Raji (cell line): ENCODE measurements around the gene SELENOK.

Experiments used
- POLR2A ChIP-seq: IDR thresholded peaks from 2 replicates; pipeline ENCODE4 v1.6.1; 2011; ENCODE audit warnings: low read depth, low read length, control low read depth; ENCODE audit not compliant: insufficient read depth

The SELENOK gene

DNA sequence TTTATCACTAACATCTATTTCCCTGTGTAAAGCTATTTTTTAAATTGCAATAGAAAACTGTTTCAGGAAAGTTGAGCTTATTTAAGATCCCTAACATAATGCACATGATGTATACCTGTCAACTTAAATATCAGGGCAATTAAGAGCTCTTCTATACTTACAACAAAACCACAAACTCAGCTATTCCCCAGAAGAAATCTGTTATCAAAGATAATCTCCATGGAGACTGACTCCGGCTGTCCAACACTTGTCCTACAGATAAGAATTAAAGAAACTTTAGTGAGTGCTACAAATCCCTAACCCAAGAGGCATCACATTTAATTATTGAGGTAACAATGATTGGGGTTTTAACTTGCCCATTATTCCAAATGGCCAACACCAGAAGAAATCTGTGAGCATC, 3.4 kb downstream of the SELENOK start:
- TF ChIP-seq POLR2A = no peak

DNA sequence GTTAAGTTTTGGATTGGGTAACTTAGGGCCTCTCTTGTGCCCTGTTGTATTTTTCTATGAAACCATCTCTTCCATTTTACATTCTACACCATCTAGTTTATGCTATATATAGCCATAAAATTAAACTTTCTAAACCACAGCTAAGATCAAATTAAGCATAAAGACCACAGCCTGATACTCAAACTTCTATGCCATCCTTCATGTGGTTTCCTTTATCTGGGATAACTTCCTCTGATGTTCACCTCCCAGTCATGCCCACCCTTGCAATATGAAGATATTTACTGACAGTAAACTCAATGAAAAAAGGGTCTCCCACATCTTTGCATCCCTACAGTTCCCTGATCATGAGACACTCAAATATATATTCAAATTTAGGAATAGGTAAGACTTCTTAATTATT, 4.2 kb downstream of the SELENOK start:
- no peak for TF ChIP-seq POLR2A

DNA sequence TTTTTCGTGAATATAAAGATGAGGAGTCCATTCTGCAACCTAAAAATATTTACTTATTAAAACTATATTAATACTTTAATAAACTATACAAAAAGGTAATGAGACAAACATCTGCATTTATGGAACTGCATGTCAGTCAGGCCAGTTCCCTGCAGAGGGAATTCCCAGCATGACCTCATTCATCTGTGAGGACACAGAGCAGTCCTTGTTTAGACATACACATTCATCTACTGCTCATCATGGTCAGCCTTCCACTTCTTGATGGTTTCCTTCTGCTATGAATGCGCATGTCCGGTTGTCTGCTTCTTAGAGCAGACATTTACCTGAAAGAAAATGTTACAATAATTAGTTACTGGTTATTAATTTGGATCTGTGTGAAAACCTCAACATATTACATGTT, 6.4 kb downstream of the SELENOK start:
- TF ChIP-seq POLR2A = no peak

DNA sequence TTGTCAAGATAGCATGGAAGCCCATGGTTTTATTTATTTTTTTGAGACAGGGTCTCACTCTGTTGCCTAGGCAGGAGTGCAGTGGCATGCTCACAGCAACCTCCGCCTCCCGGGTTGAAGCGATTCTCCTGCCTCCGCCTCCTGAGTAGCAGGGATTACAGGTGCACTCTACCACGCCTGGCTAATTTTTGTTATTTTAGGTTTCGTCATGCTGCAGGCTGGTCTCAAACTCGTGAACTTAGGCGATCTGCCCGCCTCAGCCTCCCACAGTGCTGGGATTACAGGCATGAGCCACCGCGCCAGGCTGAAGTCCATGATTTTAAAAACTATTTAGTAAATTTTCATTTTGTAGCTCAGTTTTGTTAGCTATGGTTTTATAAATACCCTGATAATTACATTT, 7.0 kb downstream of the SELENOK start:
- no peak for TF ChIP-seq POLR2A

DNA sequence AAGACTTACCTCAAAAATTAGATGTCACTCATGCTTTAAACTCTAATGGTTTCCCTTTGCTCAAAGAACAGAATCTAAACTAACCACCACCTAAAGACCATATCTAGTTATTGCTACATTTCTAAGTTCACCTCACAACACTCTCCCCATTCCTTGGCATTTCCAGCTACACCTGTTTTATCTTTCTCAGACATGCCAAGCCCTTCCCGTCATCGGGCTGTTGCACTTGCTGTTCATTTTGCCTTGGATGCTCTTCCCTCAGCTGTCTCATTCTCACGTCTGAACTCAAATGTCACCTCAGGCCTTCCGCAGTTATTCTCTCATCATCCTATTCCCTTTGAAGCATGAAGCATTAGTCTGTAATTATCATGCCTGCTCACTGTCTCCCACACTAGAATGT, 8.7 kb downstream of the SELENOK start:
- TF ChIP-seq POLR2A = no peak

DNA sequence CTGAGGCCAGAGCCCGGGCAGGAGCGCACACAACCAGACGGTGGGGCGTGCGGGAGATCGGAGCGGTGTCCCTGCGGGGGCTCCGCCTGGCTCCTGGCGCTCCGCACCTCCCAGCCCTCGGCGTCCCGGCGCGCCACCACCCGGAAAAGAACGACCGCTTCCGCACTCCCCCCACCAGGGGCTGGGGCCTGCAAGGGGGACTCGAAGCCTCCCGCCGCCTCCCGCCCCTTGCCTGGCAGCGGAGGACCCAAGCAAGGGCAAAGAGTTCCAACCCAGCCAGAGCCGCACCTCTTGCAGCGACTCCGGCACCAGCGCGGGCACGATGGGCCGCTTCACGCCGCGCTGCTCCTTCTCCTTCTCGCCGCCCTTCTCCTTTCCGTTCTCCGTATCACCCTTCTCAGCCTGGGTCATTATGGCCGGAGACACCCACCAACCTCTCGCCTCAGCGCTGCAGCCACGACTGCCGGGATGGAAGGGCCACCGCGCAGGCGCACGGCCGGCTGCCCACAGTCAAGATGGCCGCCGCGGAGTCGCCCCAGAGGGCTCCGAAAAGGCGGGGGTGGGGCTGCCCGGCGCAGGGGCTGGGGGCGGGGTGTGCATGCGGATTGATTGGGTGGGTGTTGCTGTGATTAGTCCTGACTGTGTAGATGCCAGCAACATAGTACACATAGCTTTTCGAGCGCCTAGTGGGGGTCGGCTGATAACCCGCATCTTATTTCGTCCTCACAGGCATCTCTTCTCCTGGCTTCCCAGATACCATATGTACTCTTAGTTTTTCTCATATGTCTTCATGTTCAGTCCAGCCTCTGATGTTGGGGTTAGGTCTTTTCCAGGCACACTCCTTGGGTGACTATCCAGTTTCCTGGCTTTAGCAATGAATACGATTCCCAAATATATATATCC, 9.7 kb downstream of the SELENOK start, which contains the start of gene ACTR8:
TSS of gene ACTR8 (minus strand) at position 462 of the 903 bp plus-strand sequence. CDS start at position 411, 51 bp downstream.
- peak; percentile 95 for TF ChIP-seq POLR2A

DNA sequence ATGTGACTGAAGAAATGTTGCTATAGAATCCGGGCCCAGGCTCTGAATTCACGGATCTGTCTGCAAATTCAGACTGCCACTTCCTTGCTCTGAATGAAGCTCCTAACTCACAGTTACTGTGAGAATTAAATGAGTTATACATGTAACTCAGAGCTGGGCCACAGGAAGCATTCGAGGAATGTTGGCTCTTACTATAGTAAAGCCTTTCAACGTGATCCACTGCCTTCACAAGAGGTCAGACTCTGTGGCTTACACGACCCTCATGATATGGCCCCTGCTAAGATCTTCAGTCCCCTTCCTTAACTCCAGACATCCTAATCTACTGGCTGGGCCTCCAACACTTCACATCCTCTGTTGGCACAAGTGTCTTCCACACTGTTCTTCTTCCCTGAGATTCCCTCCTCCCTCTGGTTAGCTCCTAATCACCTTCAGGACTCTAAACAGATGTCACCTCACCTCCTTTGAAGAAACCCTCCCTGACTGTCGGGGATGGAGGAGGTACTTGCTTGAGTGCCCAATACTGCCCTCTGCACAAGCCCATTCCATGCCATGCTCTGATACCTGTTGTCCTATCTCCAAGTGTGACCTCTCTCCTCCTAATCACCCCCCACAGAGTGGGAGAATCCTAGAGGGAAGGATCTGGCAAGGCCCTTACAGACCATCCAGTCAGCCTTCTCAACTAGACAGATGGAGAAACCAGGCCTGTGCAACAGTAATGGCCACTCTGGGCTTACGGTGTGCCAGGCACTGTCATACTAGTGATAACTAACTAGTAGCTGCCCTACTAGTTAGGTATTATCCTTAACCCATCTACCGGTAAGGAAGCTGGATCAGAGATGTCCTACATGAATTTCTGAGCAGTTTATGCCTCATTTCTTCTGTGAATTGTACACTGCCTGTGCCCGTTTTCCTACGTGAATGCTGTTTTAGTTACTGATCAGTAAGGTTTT, 11.0 kb downstream of the SELENOK start:
- TF ChIP-seq POLR2A = no peak

DNA sequence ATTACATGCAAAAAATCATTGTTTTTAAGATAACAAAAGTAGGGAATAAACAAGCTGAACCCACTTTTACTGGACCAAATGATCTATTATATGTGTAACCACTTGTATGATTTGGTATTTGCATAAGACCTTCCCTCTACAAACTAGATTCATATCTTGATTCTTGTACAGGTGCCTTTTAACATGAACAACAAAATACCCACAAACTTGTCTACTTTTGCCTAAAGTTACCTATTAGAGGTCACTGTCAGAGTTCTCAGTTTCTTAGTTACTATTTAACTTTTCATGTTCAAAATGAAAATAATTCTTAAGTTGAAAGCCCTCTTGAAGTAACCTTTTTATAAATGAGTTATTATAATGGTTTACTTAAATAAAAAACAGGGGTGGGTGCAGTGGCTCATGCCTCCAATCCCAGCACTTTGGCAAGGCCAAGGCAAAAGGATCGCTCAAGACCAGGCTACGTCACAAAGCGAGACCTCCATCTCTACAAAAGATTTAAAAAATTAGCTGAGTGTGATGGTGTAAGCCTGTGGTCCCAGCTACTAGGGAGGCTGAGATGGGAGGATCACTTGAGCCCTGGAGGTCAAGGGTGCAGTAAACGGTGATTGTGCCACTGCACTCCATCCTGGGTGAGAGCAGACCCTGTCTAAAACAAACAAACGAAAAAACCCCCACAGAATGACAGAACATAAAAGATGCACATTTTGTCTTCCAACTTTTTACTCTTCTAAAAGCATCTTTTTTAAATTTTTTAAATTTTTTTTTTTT, 25.7 kb downstream of the SELENOK start:
- no peak for TF ChIP-seq POLR2A

DNA sequence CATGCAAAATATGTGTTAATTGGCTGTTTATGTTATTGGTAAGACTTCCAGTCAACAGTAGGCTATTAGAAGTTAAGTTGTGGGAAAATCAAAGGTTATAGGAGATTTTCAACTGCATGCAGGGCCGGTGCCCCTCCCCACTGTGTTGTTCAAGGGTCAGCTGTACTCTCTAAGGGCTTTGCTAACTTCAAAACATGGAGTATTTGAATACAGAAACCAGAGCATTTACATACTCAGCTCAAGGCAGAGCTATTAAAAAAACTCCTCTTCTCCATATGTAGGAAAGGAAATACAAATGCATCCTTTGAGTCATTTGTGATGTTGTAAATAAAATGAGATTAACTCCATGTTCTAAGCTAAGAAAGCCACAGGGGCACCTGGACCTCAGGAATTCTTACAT, 28.5 kb downstream of the SELENOK start:
- TF ChIP-seq POLR2A = no peak

DNA sequence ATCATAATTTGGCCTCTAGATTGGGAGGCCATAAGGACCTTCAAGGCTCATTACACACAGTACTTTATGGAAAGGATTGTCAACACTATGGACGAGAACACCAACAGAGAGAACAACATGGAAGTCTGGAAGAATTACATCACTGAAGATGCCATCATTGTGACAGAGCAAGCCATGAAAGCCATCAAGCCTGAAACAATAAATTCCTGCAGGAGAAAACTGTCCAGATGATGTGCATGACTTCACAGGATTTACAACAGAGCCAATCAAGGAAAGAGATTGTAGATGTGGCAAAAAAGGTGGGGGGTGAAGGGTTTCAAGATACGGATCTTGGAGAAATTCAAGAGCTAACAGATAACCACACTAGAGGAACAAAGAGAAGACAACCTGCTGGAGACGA, 29.4 kb downstream of the SELENOK start:
- no peak for TF ChIP-seq POLR2A

DNA sequence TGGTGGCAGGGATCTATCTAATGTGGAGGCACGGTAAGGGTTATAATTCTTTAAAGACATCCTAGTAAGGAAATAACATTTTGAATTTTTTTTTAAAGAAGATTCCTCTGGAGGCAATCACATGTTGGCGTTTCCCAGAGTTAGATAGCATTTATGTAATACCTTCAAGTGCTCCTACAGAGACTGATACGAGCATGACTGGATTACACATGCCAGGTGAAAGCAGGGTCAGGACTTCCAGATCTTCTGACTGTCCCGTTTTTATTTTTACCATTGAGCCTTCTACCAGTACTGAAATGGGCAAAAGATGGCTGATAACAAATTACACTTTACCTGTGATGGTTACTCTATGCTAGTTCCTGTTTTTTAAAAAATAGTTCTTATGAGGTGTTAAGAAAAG, 31.5 kb downstream of the SELENOK start:
- no peak for TF ChIP-seq POLR2A

DNA sequence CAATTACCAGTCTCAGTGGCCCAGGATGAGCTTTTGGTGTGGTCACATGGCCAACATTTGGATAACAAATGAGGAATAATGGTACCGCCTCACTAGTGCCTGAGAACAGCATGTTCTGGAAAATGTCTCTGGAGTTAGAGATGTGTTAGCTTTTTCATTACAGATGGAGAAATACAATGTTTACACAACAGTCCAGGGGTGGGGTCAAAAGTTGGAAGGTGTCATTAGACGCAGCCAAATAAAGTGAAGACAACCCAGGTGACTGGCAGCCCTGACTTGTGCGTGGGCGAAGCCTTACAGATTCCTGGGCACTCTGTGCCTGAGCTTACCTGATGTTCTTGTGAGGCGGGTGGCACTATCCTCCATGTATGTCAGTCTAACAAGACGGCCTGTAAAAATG, 32.5 kb downstream of the SELENOK start:
- TF ChIP-seq POLR2A = no peak

DNA sequence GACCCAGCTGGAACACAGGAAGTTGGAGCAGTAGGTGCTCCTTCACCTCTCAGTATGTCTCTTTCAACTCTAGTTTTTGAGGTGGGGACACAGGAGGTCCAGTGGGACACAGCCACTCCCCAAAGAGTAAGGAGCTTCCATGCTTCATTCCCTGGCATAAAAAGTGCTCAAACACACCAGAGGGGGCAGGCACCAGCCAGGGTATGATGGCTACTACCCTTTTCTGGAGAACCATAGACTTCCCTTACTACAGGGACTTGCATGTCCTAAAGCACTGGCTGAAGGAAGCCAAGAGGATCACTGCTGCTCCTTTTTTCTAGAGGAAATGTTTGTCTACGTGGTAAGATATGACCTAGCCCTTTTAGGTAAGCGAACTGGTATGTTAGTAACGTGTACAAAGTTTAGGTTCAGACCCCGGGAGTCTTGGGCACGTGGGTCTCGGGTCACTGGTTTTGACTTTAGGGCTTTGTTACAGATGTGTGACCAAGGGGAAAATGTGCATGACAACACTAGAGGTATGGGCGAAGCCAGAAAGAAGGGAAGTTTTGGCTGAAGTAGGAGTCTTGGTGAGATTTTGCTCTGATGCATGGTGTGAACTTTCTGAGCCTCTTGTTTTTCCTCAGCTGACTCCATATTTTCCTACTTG, 33.4 kb downstream of the SELENOK start:
- no peak for TF ChIP-seq POLR2A

DNA sequence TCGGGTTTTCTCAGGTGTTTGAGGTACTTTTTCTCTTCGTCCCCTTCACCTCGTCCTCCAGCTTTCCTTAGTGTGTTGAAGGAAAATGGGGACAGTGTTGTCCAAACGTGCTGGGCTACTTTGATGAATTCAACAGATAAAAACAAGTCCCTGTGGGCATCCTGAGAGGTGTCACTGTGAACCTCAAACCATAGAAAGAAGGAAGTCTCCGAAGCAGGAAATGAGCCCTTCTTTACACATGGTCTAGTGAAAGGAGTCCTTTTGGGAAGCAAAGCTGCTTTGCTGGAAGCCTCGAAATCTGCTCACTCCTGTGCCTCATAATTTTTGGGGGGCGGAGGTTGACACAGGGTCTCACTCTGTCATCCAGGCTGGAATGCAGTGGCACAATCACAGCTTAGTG, 34.7 kb downstream of the SELENOK start:
- no peak for TF ChIP-seq POLR2A
